ENCODE measurements around the gene PAWR.

PAWR gene

DNA sequence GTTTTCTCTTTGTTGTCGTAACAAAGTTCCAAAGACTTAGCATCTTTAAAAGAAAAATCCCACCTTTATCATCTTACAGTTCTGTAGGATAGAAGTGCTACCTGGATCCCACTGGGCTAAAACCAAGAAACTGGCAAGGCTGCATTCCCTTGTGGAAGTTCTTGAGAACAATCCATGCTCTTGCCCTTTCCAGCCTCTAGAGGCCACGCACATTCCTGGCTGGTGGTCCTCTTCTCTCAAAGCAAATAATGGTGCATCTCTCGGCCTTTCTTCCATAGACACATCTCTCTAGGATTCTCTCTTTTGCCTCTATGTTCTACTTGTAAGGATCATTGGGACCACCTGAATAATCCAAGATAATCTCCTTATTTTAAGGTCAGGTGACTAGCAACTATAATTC is 8.2 kb upstream of the PAWR start:
- ATAC-seq: no peak
- TF ChIP-seq, protein P1, sequence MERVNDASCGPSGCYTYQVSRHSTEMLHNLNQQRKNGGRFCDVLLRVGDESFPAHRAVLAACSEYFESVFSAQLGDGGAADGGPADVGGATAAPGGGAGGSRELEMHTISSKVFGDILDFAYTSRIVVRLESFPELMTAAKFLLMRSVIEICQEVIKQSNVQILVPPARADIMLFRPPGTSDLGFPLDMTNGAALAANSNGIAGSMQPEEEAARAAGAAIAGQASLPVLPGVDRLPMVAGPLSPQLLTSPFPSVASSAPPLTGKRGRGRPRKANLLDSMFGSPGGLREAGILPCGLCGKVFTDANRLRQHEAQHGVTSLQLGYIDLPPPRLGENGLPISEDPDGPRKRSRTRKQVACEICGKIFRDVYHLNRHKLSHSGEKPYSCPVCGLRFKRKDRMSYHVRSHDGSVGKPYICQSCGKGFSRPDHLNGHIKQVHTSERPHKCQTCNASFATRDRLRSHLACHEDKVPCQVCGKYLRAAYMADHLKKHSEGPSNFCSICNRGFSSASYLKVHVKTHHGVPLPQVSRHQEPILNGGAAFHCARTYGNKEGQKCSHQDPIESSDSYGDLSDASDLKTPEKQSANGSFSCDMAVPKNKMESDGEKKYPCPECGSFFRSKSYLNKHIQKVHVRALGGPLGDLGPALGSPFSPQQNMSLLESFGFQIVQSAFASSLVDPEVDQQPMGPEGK (CRISPR knock-in tag; IDR thresholded peaks at IDR 0.05; ENCODE audit: borderline replicate concordance): no peak

DNA sequence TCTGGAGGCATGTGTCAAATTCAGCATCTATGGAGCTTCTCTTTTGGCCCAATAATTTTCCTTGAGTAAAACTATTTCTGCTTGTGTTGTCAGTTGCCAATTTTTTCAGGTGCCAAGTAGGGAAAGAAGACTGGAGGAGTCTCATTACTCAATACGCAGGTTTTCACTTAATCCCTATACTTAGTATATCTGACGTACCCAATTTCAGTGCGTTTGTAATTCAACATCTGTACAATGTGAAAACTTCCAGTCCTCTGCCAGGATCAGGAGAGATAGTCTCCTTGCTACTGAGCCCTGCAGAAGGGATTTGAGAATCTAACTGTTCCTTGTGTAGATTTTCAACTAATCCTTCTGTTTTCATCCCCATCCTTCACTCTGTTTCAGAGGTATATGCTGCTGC is 5.7 kb upstream of the PAWR start:
- ATAC-seq: no peak
- TF ChIP-seq, protein P2, sequence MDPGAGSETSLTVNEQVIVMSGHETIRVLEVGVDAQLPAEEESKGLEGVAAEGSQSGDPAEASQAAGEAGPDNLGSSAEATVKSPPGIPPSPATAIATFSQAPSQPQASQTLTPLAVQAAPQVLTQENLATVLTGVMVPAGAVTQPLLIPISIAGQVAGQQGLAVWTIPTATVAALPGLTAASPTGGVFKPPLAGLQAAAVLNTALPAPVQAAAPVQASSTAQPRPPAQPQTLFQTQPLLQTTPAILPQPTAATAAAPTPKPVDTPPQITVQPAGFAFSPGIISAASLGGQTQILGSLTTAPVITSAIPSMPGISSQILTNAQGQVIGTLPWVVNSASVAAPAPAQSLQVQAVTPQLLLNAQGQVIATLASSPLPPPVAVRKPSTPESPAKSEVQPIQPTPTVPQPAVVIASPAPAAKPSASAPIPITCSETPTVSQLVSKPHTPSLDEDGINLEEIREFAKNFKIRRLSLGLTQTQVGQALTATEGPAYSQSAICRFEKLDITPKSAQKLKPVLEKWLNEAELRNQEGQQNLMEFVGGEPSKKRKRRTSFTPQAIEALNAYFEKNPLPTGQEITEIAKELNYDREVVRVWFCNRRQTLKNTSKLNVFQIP (CRISPR knock-in tag; IDR thresholded peaks at IDR 0.05; ENCODE audit: borderline replicate concordance, low read depth): no peak
- TF ChIP-seq BACH2 (CRISPR knock-in tag; IDR thresholded peaks at IDR 0.05; ENCODE audit: borderline replicate concordance) (no peak), ZC3H10 (CRISPR knock-in tag; IDR thresholded peaks at IDR 0.05) (no peak), ESRRG (CRISPR knock-in tag; IDR thresholded peaks at IDR 0.05) (no peak), ZNF8 (CRISPR knock-in tag; IDR thresholded peaks at IDR 0.05) (no peak), PPARA (CRISPR knock-in tag; IDR thresholded peaks at IDR 0.05; ENCODE audit: borderline replicate concordance) (no peak), SNAI2 (CRISPR knock-in tag; IDR thresholded peaks at IDR 0.05) (no peak), ZFP3 (CRISPR knock-in tag; IDR thresholded peaks at IDR 0.05) (no peak), TOX (CRISPR knock-in tag; IDR thresholded peaks at IDR 0.05; ENCODE audit: borderline replicate concordance) (no peak), ZNF70 (CRISPR knock-in tag; IDR thresholded peaks at IDR 0.05) (no peak), ARNTL (CRISPR knock-in tag; IDR thresholded peaks at IDR 0.05; ENCODE audit: borderline replicate concordance, low read depth) (no peak), ZNF565 (CRISPR knock-in tag; conservative IDR thresholded peaks at IDR 0.05; ENCODE audit: low read depth) (no peak), ISL1 (CRISPR knock-in tag; IDR thresholded peaks at IDR 0.05) (no peak), RARB (CRISPR knock-in tag; IDR thresholded peaks at IDR 0.05) (no peak), OSR1 (CRISPR knock-in tag; IDR thresholded peaks at IDR 0.05) (no peak)
- TF ChIP-seq, protein P3, sequence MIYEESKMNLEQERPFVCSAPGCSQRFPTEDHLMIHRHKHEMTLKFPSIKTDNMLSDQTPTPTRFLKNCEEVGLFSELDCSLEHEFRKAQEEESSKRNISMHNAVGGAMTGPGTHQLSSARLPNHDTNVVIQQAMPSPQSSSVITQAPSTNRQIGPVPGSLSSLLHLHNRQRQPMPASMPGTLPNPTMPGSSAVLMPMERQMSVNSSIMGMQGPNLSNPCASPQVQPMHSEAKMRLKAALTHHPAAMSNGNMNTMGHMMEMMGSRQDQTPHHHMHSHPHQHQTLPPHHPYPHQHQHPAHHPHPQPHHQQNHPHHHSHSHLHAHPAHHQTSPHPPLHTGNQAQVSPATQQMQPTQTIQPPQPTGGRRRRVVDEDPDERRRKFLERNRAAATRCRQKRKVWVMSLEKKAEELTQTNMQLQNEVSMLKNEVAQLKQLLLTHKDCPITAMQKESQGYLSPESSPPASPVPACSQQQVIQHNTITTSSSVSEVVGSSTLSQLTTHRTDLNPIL (CRISPR knock-in tag; IDR thresholded peaks at IDR 0.05; ENCODE audit: low read depth): no peak

DNA sequence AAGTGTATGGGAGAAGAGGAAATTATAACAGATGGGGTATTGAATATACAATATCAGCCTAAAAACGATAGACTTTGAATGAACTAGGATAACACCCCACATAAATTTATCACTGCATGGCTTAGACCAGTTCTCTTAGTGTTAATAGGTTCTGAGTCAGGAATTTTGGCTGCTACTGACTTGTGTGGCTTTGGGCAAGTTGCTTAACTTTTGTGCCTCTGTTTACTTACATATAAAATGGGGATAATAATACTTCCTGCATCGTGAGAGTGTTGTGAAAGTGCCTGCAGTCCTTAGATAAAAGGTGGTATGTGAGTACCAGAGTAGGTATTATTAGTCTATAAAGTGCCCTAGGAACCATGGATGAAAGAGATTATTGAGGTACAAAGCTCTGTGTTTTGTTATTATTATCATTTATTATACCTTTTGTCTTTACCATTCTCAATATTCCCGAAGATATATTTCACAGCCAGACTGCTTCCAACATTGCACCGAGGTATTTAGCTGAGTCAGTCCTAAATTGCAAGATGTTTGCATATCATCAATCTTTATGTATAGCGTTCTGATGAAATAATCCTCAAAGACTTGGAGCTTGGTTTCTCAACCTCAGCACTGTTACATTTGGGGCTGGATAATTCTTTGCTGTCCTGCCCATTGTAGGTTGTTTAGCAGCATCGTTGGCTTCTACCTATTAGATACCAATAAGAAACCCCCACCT is 2.3 kb upstream of the PAWR start:
- TF ChIP-seq BACH2 (CRISPR knock-in tag; IDR thresholded peaks at IDR 0.05; ENCODE audit: borderline replicate concordance) (no peak), TOX (CRISPR knock-in tag; IDR thresholded peaks at IDR 0.05; ENCODE audit: borderline replicate concordance) (no peak), OSR1 (CRISPR knock-in tag; IDR thresholded peaks at IDR 0.05) (no peak), GLIS3 (CRISPR knock-in tag; IDR thresholded peaks at IDR 0.05) (no peak), PPARA (CRISPR knock-in tag; IDR thresholded peaks at IDR 0.05; ENCODE audit: borderline replicate concordance) (no peak), ZFP30 (CRISPR knock-in tag; IDR thresholded peaks at IDR 0.05) (no peak), ZNF565 (CRISPR knock-in tag; conservative IDR thresholded peaks at IDR 0.05; ENCODE audit: low read depth) (no peak), CSDC2 (CRISPR knock-in tag; IDR thresholded peaks at IDR 0.05) (no peak), ZC3H10 (CRISPR knock-in tag; IDR thresholded peaks at IDR 0.05) (no peak), ZNF8 (CRISPR knock-in tag; IDR thresholded peaks at IDR 0.05) (no peak)
- TF ChIP-seq, protein P3 (CRISPR knock-in tag; IDR thresholded peaks at IDR 0.05; ENCODE audit: low read depth): no peak
- TF ChIP-seq, protein P1 (CRISPR knock-in tag; IDR thresholded peaks at IDR 0.05; ENCODE audit: borderline replicate concordance): no peak
- TF ChIP-seq, protein P4, sequence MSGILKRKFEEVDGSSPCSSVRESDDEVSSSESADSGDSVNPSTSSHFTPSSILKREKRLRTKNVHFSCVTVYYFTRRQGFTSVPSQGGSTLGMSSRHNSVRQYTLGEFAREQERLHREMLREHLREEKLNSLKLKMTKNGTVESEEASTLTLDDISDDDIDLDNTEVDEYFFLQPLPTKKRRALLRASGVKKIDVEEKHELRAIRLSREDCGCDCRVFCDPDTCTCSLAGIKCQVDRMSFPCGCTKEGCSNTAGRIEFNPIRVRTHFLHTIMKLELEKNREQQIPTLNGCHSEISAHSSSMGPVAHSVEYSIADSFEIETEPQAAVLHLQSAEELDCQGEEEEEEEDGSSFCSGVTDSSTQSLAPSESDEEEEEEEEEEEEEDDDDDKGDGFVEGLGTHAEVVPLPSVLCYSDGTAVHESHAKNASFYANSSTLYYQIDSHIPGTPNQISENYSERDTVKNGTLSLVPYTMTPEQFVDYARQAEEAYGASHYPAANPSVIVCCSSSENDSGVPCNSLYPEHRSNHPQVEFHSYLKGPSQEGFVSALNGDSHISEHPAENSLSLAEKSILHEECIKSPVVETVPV (CRISPR knock-in tag; IDR thresholded peaks at IDR 0.05): no peak
- TF ChIP-seq, protein P2 (CRISPR knock-in tag; IDR thresholded peaks at IDR 0.05; ENCODE audit: borderline replicate concordance, low read depth): no peak
- ATAC-seq: no peak
